Measurements from ENCODE around the gene PTPRT.

DNA sequence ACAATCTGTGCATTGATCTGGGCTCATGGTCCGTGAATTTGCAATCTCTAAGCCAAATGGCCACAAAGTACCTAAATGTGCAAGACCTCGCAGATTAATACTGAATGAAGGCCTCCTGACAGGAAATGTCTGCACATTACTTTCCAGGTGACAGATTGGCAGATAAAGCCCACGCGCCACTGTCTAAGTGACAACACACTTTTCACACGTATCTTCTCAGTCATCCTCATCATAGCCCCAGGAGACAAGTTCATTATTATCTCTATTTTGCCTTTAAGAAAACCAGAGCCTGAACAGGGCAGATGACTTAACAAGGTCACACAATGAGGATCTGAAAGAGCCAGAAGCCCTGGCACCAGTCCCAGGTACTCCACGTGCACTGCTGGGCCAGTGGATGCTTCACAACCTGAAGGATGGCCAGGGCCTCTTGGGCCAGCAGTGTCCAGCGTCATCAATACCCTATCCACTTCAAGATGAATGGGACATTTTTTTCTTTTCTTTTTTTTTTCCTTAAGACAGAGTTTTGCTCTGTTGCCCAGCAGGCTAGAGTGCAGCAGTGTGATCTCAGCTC, 266.3 kb downstream of the PTPRT start:
- TF ChIP-seq, protein P1, sequence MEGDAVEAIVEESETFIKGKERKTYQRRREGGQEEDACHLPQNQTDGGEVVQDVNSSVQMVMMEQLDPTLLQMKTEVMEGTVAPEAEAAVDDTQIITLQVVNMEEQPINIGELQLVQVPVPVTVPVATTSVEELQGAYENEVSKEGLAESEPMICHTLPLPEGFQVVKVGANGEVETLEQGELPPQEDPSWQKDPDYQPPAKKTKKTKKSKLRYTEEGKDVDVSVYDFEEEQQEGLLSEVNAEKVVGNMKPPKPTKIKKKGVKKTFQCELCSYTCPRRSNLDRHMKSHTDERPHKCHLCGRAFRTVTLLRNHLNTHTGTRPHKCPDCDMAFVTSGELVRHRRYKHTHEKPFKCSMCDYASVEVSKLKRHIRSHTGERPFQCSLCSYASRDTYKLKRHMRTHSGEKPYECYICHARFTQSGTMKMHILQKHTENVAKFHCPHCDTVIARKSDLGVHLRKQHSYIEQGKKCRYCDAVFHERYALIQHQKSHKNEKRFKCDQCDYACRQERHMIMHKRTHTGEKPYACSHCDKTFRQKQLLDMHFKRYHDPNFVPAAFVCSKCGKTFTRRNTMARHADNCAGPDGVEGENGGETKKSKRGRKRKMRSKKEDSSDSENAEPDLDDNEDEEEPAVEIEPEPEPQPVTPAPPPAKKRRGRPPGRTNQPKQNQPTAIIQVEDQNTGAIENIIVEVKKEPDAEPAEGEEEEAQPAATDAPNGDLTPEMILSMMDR (IDR thresholded peaks at IDR 0.05): no peak
- TF ChIP-seq POLR2A (IDR thresholded peaks at IDR 0.05): no peak

All from uterus (tissue), 2 donors.